Skeletal muscle tissue (tissue), 4 donors: ENCODE results near the gene GIMAP8. TPM values are rescaled to one million over a fixed set of nuclear protein-coding genes. Genes with fewer than 3 reads are reported as not detected.

Experiments
- H3K27ac ChIP-seq: one replicate; pipeline ENCODE4 v1.7.0; 2013; ENCODE audit warnings: mild to moderate bottlenecking, low read depth, low read length, inconsistent platforms
- H3K27me3 ChIP-seq, 3 donors: one replicate each; pipeline ENCODE4 v1.7.0; 2013; ENCODE audit warnings: low read length in 3 of 3; ENCODE audit not compliant: control insufficient read depth in 3 of 3, insufficient read depth in 3 of 3
- H3K36me3 ChIP-seq, 3 donors: one replicate each; pipeline ENCODE4 v1.7.0; 2013; ENCODE audit warnings: low read length in 3 of 3; ENCODE audit not compliant: control insufficient read depth in 3 of 3, insufficient read depth in 3 of 3
- H3K4me1 ChIP-seq, 3 donors: one replicate each; pipeline ENCODE4 v1.7.0; 2013; ENCODE audit warnings: low read length in 3 of 3, mild to moderate bottlenecking in 3 of 3; ENCODE audit not compliant: control insufficient read depth in 3 of 3, insufficient read depth in 3 of 3
- H3K4me3 ChIP-seq, 3 donors: one replicate each; pipeline ENCODE4 v1.7.0; 2013; ENCODE audit warnings: low read length in 3 of 3
- H3K9ac ChIP-seq, 3 donors: one replicate each; pipeline ENCODE4 v1.7.0; 2013; ENCODE audit warnings: low read length in 3 of 3, mild to moderate bottlenecking in 3 of 3, moderate library complexity in 2 of 3, low read depth in 1 of 3
- H3K9me3 ChIP-seq, 3 donors: one replicate each; pipeline ENCODE4 v1.7.0; 2013; ENCODE audit warnings: low read length in 3 of 3; ENCODE audit not compliant: control insufficient read depth in 3 of 3
- total RNA-seq: library from RNA; depleted of rRNA; stranded (reverse); fragments of >200 nt; gene quantifications from one replicate; pipeline ENCODE4 v1.2.3, GENCODE V29; 2014
- donor health status: Osteomylitis.

Gene GIMAP8
- total RNA-seq, 1 donor from 2014 or later, result 12.0 TPM

DNA sequence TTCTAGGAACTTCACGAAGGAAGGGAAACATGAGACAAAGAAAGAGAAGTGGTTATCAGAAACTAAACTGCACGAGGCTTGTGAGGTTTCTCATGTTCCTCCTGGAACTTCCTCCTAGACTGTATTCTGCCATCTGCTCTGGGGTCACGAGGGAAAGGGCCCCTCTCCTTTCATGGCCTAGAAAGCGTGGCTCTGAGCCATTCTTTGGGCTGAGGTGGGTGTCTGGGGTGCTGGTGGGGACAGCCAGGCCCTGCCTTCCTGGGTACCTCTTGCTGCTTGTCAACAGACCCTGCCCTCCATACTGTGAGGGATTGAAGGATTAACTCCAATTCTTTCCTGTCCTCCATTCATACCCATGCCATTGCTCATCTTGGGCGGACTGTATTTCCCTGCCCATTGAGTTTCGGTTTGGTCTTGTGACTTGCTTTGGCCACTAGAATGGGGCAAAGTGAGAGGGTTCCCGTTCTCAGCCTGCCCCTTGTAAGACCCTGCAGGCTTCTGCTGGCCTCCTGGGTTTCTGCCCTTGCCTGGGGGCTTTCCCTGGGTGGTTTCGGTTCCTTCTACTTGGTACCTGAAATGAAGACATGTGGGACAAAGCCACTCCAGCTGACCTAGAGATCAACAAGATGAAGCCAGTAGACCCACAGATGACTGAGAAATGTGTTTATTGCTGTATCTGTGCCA, 14.9 kb upstream of the GIMAP8 start:
- H3K36me3 ChIP-seq, result no peaks in the 10 kb centered on the region
- no peaks in the 10 kb centered on the region for H3K9me3 ChIP-seq
- H3K9ac ChIP-seq, result no peak overlapping the region
- H3K4me1 ChIP-seq, result no peaks in the 10 kb centered on the region
- H3K4me3 ChIP-seq, result no peak overlapping the region
- H3K27ac ChIP-seq, result no peak overlapping the region
- peaks cover 1 to 10% (median 7%) of the 10 kb centered on the region in 3 donors for H3K27me3 ChIP-seq

DNA sequence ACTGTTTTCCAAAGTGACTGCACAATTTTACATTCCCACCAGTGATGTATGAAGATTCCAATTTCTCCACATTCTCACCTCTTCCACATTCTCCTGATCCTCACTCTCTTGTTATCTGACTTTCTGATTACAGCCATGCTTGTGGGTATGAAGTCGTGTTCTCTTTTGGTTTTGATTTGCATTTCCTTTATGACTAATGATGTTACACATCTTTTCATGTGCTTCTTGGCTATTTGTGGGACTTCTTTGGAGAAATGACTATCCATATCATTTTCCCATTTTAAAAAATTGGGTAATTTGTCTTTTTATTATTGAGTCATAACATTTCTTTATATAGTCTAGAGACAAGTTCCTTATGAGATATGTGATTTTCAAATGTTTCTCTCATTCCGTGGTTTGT, 10.5 kb upstream of the GIMAP8 start:
- no peaks in the 10 kb centered on the region for H3K36me3 ChIP-seq
- peaks cover 0 to 4% (median 0%) of the 10 kb centered on the region in 3 donors for H3K9me3 ChIP-seq
- H3K4me1 ChIP-seq, result no peaks in the 10 kb centered on the region
- no peak overlapping the region for H3K9ac ChIP-seq
- H3K4me3 ChIP-seq, result no peak overlapping the region
- H3K27ac ChIP-seq, result no peak overlapping the region
- peaks cover 0 to 13% (median 0%) of the 10 kb centered on the region in 3 donors for H3K27me3 ChIP-seq

DNA sequence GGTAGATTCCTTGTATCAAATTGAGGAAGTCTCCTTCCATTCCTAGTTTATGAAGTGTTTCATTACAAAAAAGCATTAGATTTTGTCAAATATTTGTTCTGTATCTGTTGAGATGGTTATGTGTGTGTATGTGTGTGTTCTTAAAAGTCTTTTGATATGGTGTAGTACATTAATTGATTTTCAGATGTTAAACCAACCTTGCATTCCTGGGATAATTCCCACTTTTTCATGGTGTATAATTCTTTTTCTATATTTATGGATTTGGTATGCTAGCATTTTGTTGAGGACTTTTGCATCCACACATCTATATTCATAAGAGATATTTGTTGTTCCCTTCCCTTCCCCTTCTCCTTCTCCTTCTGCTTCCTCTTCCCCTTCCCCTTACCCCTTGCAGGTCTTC, 8.9 kb upstream of the GIMAP8 start:
- H3K27me3 ChIP-seq, result peaks cover 0 to 13% (median 0%) of the 10 kb centered on the region in 3 donors
- H3K27ac ChIP-seq, result no peak overlapping the region
- peaks cover 0 to 4% (median 0%) of the 10 kb centered on the region in 3 donors for H3K9me3 ChIP-seq
- H3K4me1 ChIP-seq, result no peaks in the 10 kb centered on the region
- no peaks in the 10 kb centered on the region for H3K36me3 ChIP-seq
- H3K4me3 ChIP-seq, result no peak overlapping the region
- no peak overlapping the region for H3K9ac ChIP-seq

DNA sequence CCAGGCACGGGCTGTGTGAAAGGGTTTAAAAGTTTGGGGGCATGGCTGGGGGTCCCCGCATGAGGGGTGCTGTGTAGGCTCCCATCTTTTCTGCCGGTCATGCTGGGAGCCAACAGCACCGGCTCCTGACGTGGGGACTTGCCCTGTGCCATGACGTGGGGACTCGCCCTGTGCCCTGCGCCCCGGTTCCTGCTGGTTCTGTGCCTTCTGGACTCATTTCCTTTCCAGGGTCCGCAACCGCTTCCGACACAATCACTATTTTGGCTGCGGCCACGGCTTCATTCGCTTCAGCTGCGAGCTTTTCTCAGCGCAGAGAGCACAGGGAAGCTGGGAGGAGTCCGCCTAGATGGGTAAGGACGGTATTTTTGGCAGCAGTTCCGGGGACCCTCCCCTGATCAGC, 7.6 kb upstream of the GIMAP8 start:
- peaks cover 0 to 4% (median 0%) of the 10 kb centered on the region in 3 donors for H3K9me3 ChIP-seq
- no peak overlapping the region for H3K4me3 ChIP-seq
- H3K4me1 ChIP-seq, result no peaks in the 10 kb centered on the region
- no peaks in the 10 kb centered on the region for H3K36me3 ChIP-seq
- H3K27ac ChIP-seq, result no peak overlapping the region
- H3K27me3 ChIP-seq, result peaks cover 0 to 13% (median 0%) of the 10 kb centered on the region in 3 donors
- no peak overlapping the region for H3K9ac ChIP-seq

DNA sequence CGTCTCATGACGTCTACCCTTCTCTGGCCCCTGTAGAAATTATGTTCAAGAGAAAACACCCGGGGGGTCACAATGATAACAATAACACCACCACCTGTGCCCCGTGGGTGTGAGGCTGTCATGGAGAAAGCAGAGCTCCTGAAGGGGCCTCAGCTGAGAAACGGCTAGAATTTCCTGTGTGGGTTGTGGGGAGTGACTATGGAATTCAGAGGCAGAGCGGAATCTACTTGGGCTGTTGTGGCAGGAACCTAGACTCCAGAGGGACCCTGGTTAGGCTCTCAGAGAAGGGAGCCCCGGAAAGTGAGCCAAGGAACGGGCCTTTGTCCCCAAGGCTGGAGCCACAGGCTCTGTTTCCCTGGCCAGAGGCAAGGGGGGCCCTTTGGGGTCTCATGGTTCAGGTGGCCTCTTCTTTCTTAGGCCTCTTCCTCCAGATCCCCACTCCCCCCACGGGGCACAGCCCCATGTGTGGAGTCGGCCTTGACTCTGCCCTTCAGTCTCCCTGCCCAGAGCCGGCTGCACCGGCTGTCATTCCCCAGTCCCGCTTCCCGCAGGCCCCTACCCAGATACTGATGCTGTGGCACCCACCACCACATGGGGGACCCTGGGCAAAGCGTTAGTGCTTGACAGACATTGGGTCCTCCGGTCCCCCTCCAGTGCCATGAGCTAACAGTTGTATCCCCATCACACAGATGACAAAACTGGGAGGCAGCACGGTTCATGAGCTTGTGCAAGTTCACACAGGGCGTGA, 6.5 kb upstream of the GIMAP8 start:
- H3K9ac ChIP-seq, result no peak overlapping the region
- H3K27me3 ChIP-seq, result peaks cover 0 to 13% (median 0%) of the 10 kb centered on the region in 3 donors
- H3K36me3 ChIP-seq, result no peaks in the 10 kb centered on the region
- H3K4me1 ChIP-seq, result peaks cover 0 to 1% (median 0%) of the 10 kb centered on the region in 3 donors
- no peak overlapping the region for H3K4me3 ChIP-seq
- H3K27ac ChIP-seq, result no peak overlapping the region
- H3K9me3 ChIP-seq, result peaks cover 0 to 4% (median 0%) of the 10 kb centered on the region in 3 donors

DNA sequence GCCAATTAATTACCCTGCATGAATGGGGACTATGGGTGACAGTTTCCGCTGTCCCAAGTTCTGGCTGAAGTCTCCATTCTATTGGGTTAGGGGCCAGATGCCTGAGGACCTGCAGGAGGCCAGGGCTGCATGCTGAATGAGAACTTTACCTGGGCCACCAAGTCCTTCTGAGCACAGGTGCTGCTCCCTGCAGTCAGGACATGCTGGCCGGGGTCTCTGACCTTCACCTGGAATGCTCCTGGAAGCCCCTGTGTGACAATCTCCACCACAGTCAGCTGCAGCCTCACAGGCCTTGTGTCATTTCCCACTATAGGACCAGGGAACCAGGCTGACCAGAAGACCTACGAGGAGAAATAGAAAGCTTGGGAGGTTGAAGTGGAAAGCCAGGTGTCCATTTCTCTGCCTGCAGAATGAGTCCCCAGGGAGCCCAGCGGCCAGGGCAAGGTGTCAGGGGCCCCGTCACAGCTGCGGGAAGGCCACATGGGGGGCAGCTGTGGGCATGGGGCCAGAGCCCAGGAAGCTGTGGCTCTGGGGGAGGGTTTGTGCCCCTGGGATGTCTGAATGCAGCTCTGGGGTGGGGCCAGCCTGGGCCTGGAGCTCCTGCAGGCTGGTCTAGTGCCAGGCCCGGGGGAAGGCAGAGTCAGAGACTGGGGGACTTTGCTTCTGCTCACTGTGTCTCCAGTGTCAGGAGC, 5.6 kb upstream of the GIMAP8 start:
- Histone ChIP-seq H3K27me3 (peaks cover 0 to 13% (median 5%) of the 10 kb centered on the region in 3 donors), H3K9ac (no peak overlapping the region), H3K27ac (no peak overlapping the region), H3K4me3 (no peak overlapping the region), H3K4me1 (peaks cover 0 to 8% (median 4%) of the 10 kb centered on the region in 3 donors), H3K36me3 (no peaks in the 10 kb centered on the region), H3K9me3 (peaks cover 0 to 4% (median 0%) of the 10 kb centered on the region in 3 donors)

DNA sequence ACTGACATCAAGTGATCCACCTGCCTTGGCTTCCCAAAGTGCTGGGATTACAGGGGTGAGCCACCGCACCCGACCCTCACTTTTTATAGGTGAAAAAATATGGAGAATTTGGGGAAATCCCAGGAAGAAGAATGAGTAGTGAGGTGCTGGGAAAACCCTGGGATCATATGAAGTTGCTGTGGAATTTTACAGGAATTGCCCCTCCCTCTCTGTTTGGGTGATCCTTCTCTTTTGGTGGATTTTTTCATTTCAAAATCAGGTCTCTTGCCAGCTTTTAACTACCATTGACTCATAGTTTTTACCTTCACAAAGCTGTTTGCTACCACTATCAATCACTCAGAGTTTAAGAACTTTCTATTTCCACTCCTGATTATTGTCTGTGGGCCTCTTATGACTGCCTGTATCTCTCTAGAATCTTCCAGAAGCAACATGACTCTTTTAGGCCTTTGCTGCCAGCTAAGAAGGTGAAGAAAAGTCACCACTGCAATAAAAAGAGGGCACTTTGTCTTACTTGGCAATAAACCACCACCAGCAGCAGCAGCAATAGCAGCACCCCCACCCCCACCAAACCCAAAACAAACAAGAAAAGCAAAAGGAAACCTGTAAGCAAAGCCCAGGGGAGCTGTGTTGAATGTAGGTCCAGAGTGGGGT, 4.0 kb upstream of the GIMAP8 start:
- Histone ChIP-seq H3K9ac (no peak overlapping the region), H3K9me3 (peaks cover 0 to 3% (median 0%) of the 10 kb centered on the region in 3 donors), H3K4me3 (no peak overlapping the region), H3K36me3 (no peaks in the 10 kb centered on the region), H3K27ac (no peak overlapping the region), H3K27me3 (peaks cover 12 to 23% (median 14%) of the 10 kb centered on the region in 3 donors), H3K4me1 (peaks cover 0 to 8% (median 4%) of the 10 kb centered on the region in 3 donors)

DNA sequence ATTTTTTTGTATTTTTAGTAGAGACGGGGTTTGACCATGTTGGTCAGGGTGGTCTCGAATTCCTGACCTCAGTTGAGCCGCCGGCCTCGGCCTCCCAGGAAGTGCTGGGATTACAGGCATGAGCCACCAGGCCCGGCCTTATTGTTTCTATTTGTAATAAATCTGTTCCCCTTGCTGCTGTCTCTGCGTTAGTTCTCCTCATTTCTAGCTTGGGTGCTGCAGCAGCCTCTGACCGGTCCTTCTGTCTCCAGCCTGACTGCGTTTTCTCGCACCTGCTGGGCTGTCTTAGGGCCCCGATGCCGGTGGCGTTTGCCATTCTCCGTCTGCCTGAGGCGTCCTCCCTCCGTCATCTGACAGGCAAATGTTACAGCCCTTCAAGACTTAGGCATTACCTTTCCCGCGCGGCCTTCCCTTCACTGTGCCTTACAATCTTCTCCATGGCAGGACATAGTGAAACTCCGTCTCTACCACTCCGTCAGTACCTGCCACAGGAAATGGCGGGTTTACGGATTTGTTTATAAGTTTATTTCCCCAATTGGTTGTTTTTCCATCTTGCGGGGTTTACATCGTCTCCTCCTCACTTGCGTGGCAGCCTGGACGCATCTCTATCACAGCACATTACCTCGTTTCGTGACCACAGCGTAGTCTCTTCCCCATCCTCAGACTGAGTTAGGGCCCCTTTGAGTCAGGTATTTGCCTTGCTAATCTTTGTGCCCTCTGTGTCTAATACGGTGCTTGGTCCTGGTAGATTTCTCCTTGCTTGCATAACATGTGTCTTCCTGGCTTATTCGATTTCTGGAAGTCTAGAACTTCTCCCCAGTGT, 2.3 kb upstream of the GIMAP8 start:
- Histone ChIP-seq H3K9me3 (no peaks in the 10 kb centered on the region), H3K9ac (no peak overlapping the region), H3K27ac (no peak overlapping the region), H3K4me1 (peaks cover 0 to 8% (median 4%) of the 10 kb centered on the region in 3 donors), H3K27me3 (peaks cover 17 to 27% (median 18%) of the 10 kb centered on the region in 3 donors), H3K36me3 (no peaks in the 10 kb centered on the region), H3K4me3 (no peak overlapping the region)

DNA sequence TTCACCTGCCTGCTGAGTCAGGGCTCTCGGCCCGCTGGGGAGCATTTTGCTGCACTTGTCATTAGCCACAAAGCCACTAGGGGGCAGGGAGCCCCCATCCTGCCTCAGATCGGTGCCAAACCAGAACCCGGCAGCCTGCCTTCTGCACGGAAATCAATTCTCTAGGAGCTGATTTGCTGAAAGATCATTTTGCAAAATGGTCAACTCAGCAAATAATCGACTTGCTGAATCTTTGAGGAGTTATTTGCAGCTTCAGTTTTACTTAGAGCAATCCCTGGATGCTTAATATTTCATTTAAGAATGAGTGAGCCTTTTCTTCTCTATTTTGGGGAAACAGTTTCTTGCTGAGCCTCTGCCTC, 1.7 kb upstream of the GIMAP8 start:
- Histone ChIP-seq H3K4me1 (peaks cover 0 to 8% (median 4%) of the 10 kb centered on the region in 3 donors), H3K36me3 (no peaks in the 10 kb centered on the region), H3K27ac (peak overlapping the region; percentile 72), H3K9me3 (no peaks in the 10 kb centered on the region), H3K4me3 (no peak overlapping the region), H3K27me3 (peaks cover 17 to 23% (median 18%) of the 10 kb centered on the region in 3 donors), H3K9ac (peak overlapping the region in 1 of 3 donors; percentile 33)
